H1 (cell line): ENCODE data around the gene GOLGA1. TPM values are rescaled to one million over a fixed set of nuclear protein-coding genes. Genes with fewer than 3 reads are reported as not detected.
"Not testable (repeated sequence)": the region's sequence is repeated elsewhere in the genome, so short reads cannot be mapped to it uniquely, and the experiment has no call there.

Experiments
- CTCF ChIA-PET: fragments of 300-600 bp; sonication (Branson Sonifier 250); formaldehyde crosslinking; loops from one replicate; lab custom pipeline; 2021; ENCODE audit not compliant: partially characterized antibody; lab: Charles Lee
- POLR2A ChIA-PET: fragments of 300-600 bp; sonication (Branson Sonifier 250); formaldehyde crosslinking; loops from one replicate; lab custom pipeline; 2021; ENCODE audit warnings: inconsistent platforms; ENCODE audit not compliant: partially characterized antibody; lab: Charles Lee
- DNase-seq, 2 experiments: peaks; one replicate each; pipeline versions ENCODE4 v3.0.0 to v3.0.0-alpha.2; 2010 to 2022; ENCODE audit warnings: low spot score in 2 of 2, low read depth in 1 of 2, mixed read lengths in 1 of 2
- FAIRE-seq: peaks from 2 replicates; lab custom pipeline; 2011; peaks lifted over from hg19 to GRCh38; lab: Jason Lieb, UNC
- H2AFZ ChIP-seq: 2 replicates; pipeline ENCODE4 v1.8.1; 2012; ENCODE audit warnings: low read length, inconsistent platforms
- H2AK5ac ChIP-seq: 2 replicates; pipeline ENCODE4 v1.6.1; 2013; ENCODE audit warnings: low read depth, low read length
- H2BK120ac ChIP-seq: replicated peaks from 2 replicates; pipeline ENCODE3; 2013; ENCODE audit warnings: low read depth, low read length, inconsistent platforms
- H2BK12ac ChIP-seq: 2 replicates; pipeline ENCODE4 v1.6.1; 2013; ENCODE audit warnings: low read depth, low read length
- H2BK15ac ChIP-seq: 2 replicates; pipeline ENCODE4 v1.6.1; 2013; ENCODE audit warnings: low read length
- H2BK20ac ChIP-seq: 2 replicates; pipeline ENCODE4 v1.6.1; 2013; ENCODE audit warnings: low read length
- H2BK5ac ChIP-seq: 2 replicates; pipeline ENCODE4 v1.6.1; 2013; ENCODE audit warnings: low read depth, low read length
- H3K14ac ChIP-seq: 2 replicates; pipeline ENCODE4 v1.6.1; 2013; ENCODE audit warnings: inconsistent platforms; ENCODE audit not compliant: insufficient read length
- H3K18ac ChIP-seq: 2 replicates; pipeline ENCODE4 v1.6.1; 2013; ENCODE audit warnings: low read length; ENCODE audit errors: extremely low read depth
- H3K23ac ChIP-seq: 2 replicates; pipeline ENCODE4 v1.6.1; 2013; ENCODE audit warnings: inconsistent platforms; ENCODE audit not compliant: insufficient read length
- H3K23me2 ChIP-seq: 2 replicates; pipeline ENCODE4 v1.6.1; 2013; ENCODE audit warnings: low read depth, low read length
- H3K27ac ChIP-seq: 2 replicates; pipeline ENCODE4 v1.6.1; 2011; ENCODE audit warnings: low read depth, low read length, inconsistent platforms
- H3K27me3 ChIP-seq, 4 experiments: replicated peaks in 1 of 4; 1 replicate in 1 of 4; 2 replicates in 3 of 4; pipeline versions ENCODE4 v1.6.1 to v1.8.1; 2011 to 2013; ENCODE audit warnings: low read length in 3 of 4, mild to moderate bottlenecking in 3 of 4, inconsistent platforms in 2 of 4, mixed read lengths in 2 of 4, moderate library complexity in 1 of 4; ENCODE audit not compliant: control insufficient read depth in 3 of 4, insufficient read depth in 3 of 4; ENCODE audit errors: extremely low read depth in 1 of 4
- H3K36me3 ChIP-seq, 4 experiments: 2 replicates each; pipeline versions ENCODE4 v1.6.1 to v1.8.1; 2011 to 2013; ENCODE audit warnings: mild to moderate bottlenecking in 4 of 4, low read length in 3 of 4, moderate library complexity in 2 of 4, control low read depth in 1 of 4, inconsistent platforms in 1 of 4; ENCODE audit not compliant: insufficient read depth in 4 of 4, control insufficient read depth in 2 of 4
- H3K4ac ChIP-seq: replicated peaks from 2 replicates; pipeline ENCODE3; 2013; ENCODE audit warnings: low read length, low read depth, mixed read lengths, inconsistent platforms; ENCODE audit not compliant: insufficient read length
- H3K4me1 ChIP-seq, 4 experiments: replicated peaks in 1 of 4; 1 replicate in 1 of 4; 2 replicates in 3 of 4; pipeline versions ENCODE4 v1.6.1 to v1.8.1; 2011 to 2013; ENCODE audit warnings: low read length in 3 of 4, inconsistent platforms in 2 of 4, mixed read lengths in 1 of 4; ENCODE audit not compliant: insufficient read depth in 4 of 4, control insufficient read depth in 3 of 4
- H3K4me2 ChIP-seq, 2 experiments: 2 replicates each; pipeline versions ENCODE4 v1.6.1 to v1.8.1; 2011 to 2013; ENCODE audit warnings: low read depth in 2 of 2, low read length in 2 of 2, control low read depth in 1 of 2, inconsistent platforms in 1 of 2, mild to moderate bottlenecking in 1 of 2; ENCODE audit not compliant: insufficient read depth in 1 of 2
- H3K4me3 ChIP-seq, 4 experiments: fragments of 200-600, 300-600 bp in 1 of 4; sonication (generic), shearing (Covaris generic), sonication (Bioruptor Twin) in 1 of 4; 2 replicates each; pipeline versions ENCODE4 v1.5.1 to v1.8.1; 2011 to 2016; ENCODE audit warnings: low read length in 4 of 4, low read depth in 3 of 4, control low read depth in 2 of 4, inconsistent platforms in 2 of 4, mild to moderate bottlenecking in 2 of 4, mixed read lengths in 1 of 4, moderate library complexity in 1 of 4; ENCODE audit not compliant: insufficient read depth in 2 of 4; ENCODE audit errors: extremely low read depth in 1 of 4
- H3K56ac ChIP-seq: replicated peaks from 2 replicates; pipeline ENCODE3; 2013; ENCODE audit warnings: low read depth, mild to moderate bottlenecking, mixed read lengths, low read length, inconsistent platforms; ENCODE audit not compliant: insufficient read length
- H3K79me1 ChIP-seq: 2 replicates; pipeline ENCODE4 v1.6.1; 2013; ENCODE audit warnings: low read depth, low read length, control low read depth
- H3K79me2 ChIP-seq, 2 experiments: 2 replicates each; pipeline versions ENCODE4 v1.6.1 to v1.8.1; 2012 to 2013; ENCODE audit warnings: low read length in 2 of 2, mild to moderate bottlenecking in 2 of 2, inconsistent platforms in 1 of 2; ENCODE audit not compliant: insufficient read depth in 2 of 2, control insufficient read depth in 1 of 2
- H3K9ac ChIP-seq, 4 experiments: replicated peaks in 1 of 4; 1 replicate in 1 of 4; 2 replicates in 3 of 4; pipeline versions ENCODE4 v1.6.1 to v1.8.1; 2011 to 2013; ENCODE audit warnings: low read depth in 3 of 4, low read length in 3 of 4, control low read depth in 2 of 4, mild to moderate bottlenecking in 2 of 4, moderate library complexity in 2 of 4, inconsistent platforms in 1 of 4; ENCODE audit errors: extremely low read depth in 1 of 4
- H3K9me3 ChIP-seq, 2 experiments: 2 replicates each; pipeline versions ENCODE4 v1.6.1 to v1.8.1; 2012 to 2013; ENCODE audit warnings: mild to moderate bottlenecking in 2 of 2, moderate library complexity in 2 of 2, control low read depth in 1 of 2, inconsistent platforms in 1 of 2, low read depth in 1 of 2, low read length in 1 of 2, mixed read lengths in 1 of 2; ENCODE audit not compliant: insufficient read depth in 2 of 2
- H4K20me1 ChIP-seq, 2 experiments: replicated peaks in 1 of 2; 2 replicates each; pipeline versions ENCODE3 to v1.8.1; 2011 to 2013; ENCODE audit warnings: inconsistent platforms in 2 of 2, low read length in 2 of 2, mild to moderate bottlenecking in 1 of 2; ENCODE audit not compliant: insufficient read depth in 2 of 2, control insufficient read depth in 1 of 2
- H4K5ac ChIP-seq: 2 replicates; pipeline ENCODE4 v1.6.1; 2013; ENCODE audit warnings: low read length, low read depth, mixed read lengths, inconsistent platforms; ENCODE audit not compliant: insufficient read length
- H4K8ac ChIP-seq: 2 replicates; pipeline ENCODE4 v1.8.0; 2013; ENCODE audit warnings: mild to moderate bottlenecking, moderate library complexity, low read length, inconsistent platforms; ENCODE audit not compliant: insufficient read depth; ENCODE audit errors: extremely low read depth
- H4K91ac ChIP-seq: replicated peaks from 2 replicates; pipeline ENCODE3; 2013; ENCODE audit warnings: low read length, mixed read lengths, inconsistent platforms; ENCODE audit not compliant: insufficient read length
- WGBS, 2 experiments: shearing (Covaris generic) in 1 of 2; methylation state at CpG; one replicate each; pipeline versions ENCODE4 v1.1.6 to v1.1.7; 2013 to 2015; ENCODE audit warnings: low lambda C conversion rate in 2 of 2, mixed read lengths in 2 of 2, inconsistent platforms in 1 of 2, low coverage in 1 of 2, missing lambda C conversion rate in 1 of 2; ENCODE audit not compliant: insufficient replicate concordance in 2 of 2, insufficient coverage in 1 of 2, insufficient read length in 1 of 2; ENCODE audit errors: extremely low coverage in 1 of 2, missing lambda C conversion rate in 1 of 2; 5-methylcytosine and 5-hydroxymethylcytosine counted together
- polyA plus RNA-seq, 7 experiments: library from polyadenylated mRNA; depleted of rRNA in 3 of 7; stranded (reverse) in 5 of 7; unstranded in 2 of 7; fragments of >200 nt in 5 of 7; fragments of 200-250 nt in 2 of 7; gene quantifications; 1 replicate in 5 of 7; 2 replicates in 1 of 7; 4 replicates in 1 of 7; pipeline versions ENCODE4 v1.2.1 to v1.2.3, GENCODE V29; 2011 to 2013; ENCODE audit warnings: missing spikeins in 2 of 7, mixed read lengths in 2 of 7
- total RNA-seq: library from RNA; stranded (reverse); fragmentation: NEBNext Ultra II Directional; extraction: Animal tissue kit (Norgen Biotek cat#: 25700); gene quantifications from 2 replicates; pipeline ENCODE4 v1.2.1, GENCODE V29; 2021

GOLGA1 gene
- total and polyA plus RNA-seq, 2 of the 8 experiments (the other 6 are each of a cell fraction or from before 2014, with no cell fraction given) = 4.8 to 6.5 TPM

DNA sequence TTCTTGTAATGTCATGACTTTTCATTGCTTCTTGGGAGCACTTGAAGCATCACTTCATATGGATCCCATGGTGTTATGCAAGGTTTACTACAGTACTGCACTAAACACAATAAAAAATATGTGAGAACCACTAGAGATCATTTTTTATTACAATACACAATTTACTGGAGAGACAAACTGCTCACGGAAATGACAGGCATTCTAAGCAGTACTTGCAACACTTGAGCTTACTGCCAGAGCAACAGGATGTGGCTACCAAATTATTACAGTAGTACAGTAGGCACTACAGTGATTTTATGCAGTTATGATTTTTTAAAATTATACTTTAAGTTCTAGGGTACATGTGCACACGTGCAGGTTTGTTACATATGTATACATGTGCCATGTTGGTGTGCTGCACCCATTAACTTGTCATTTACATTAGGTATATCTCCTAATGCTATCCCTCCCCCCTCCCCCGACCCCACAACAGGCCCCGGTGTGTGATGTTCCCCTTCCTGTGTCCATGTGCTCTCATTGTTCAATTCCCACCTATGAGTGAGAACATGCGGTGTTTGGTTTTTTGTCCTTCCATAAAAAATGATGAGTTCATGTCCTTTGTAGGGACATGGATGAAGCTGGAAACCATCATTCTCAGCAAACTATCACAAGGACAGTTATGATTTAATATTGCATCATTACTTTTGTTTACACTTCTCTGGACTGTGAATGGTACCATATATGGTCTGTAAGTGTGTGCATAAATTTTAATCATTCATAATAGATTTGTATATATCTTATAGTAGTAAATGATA lies 25.1 kb upstream of the GOLGA1 start:
- H4K5ac ChIP-seq, H3K23me2 ChIP-seq, H2BK120ac ChIP-seq, H3K9me3 ChIP-seq, H3K4me3 ChIP-seq, H2BK12ac ChIP-seq, H3K79me2 ChIP-seq, H3K14ac ChIP-seq, H3K9ac ChIP-seq, H3K4me2 ChIP-seq, H3K27me3 ChIP-seq, H4K91ac ChIP-seq, H2BK15ac ChIP-seq, CTCF ChIA-PET, FAIRE-seq, H3K56ac ChIP-seq, H3K36me3 ChIP-seq, H4K8ac ChIP-seq, H3K23ac ChIP-seq, H3K4ac ChIP-seq, DNase-seq, H4K20me1 ChIP-seq, H3K4me1 ChIP-seq, H2AK5ac ChIP-seq, H2BK5ac ChIP-seq, H2AFZ ChIP-seq, H3K79me1 ChIP-seq, H3K27ac ChIP-seq, H2BK20ac ChIP-seq, H3K18ac ChIP-seq: not testable (repeated sequence)
- 87% methylated on average over 3 of the region's 5 CpGs; no CpG with 5 or more reads in 1 of the 2 experiments for WGBS, 2 experiments
- POLR2A ChIA-PET = interaction anchor here (1.7 kb wide), 1 partner anchor 17 kb away, joined by 4 read pairs; no protein-coding TSS in a partner anchor
